Stimulated activated CD4-positive, alpha-beta T cell treated with anti-CD3 and anti-CD28 coated beads, Interleukin-1b, Interleukin-23, amount 100 ng/mL, for 48 hours (primary cell): ENCODE results near the gene CSTF3.

ENCODE experiments used
- DNase-seq: peaks from one replicate; pipeline ENCODE4 v3.0.0-alpha.2; 2020

CSTF3 gene

DNA sequence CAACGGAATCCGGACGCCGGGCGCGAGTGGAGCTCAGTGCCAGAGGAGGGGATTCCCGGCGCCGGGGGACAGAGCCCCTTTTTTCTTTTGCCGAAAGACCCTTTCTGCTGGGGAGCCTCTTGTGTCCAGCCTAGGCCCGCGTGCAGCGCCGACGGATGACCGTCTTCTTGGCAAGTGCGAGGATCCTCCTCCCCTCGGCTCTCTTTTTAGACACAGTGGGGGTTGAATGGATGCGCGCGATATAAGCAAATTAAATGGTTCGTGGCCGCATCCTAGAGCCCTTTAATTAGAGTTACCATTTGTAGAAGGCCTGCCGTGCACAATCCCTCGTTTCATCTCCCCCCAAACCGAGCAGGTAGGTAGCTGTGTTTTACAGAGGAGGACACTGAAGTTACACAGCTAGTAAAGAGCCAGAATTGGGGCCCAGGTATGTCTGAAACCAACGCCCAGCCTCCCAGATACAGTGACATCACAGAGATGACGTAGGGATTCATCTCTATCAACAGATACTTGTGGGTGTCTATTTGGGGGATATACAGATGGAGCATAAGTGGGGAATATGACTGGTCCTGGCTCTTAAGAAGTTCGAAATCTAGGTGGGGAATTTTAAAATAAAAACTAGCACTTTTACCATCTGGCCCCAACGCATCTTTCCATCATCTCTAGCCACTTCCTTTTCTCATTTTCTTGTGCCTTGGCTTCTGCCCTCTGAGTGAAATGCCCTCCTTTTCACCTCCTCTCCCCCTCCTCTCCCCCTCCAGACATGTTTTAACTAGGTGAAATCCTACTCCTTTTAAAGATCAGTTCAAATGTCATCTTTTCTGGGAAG, 121.0 kb downstream of the CSTF3 start:
- peak; percentile 52 for DNase-seq

DNA sequence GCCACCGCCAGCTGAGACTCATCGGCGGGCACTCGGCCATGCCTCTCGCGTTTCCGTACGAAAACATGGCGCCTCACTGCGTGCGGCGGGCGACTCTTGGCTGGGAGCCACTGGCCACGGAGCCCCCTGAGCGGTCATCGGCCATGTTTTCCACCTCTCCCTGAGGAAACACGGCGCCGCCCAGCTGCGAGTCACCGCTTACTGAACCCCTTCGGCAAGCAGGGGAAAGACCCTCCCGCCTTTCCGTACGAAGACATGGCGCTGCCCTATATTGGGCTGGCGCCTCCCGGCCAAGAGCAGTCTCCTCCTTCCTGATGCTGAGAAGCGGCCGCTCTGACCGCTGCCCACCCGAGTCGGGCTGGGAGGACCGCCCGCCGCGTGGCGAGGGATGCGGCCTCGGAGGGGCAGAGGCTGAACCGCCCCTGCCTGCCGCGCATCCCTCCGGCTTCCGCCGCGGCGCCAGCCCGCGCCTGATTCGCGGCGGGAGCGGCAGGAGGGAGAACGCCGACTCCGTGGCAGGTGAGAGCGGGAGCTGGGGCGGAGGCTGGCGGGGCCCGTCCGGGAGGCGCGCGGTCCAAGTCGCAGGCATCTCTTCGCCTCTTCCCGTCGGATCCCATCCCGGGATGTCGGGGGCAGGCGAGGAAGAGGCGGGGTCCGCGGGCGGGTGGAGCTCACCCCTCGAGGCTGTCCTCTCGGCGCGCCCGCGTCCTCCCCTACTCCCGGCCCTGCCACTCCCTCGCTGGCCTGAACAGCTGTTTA, 121.8 kb downstream of the CSTF3 start, which contains the start of gene TCP11L1:
TSS of gene TCP11L1 (plus strand) at position 299 of the 759 bp plus-strand sequence. CDS start 4,202 bp downstream, outside the sequence.
- DNase-seq: peak; percentile 83

DNA sequence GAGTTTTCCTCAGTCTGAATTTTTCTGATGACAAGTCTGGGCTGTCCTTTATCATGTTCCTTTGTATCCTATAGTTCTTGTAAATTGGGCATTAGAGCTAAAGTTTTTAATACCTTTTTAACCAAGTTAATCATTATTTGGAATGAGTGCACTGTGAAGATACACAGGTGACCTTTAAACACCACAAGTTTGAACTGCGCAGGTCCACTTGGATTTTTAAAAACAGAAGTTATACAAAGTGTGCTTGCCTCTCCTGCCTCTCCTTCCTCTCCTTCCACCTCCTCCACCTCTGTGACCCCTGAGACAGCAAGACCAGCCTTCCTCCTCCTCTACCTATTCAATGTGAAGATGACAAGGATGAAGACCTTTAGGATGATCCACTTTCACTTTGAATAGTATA, 126.3 kb downstream of the CSTF3 start:
- no peak for DNase-seq
